ENCODE measurements around the gene UBALD1.
"Not testable (repeated sequence)": the region's sequence is repeated elsewhere in the genome, so short reads cannot be mapped to it uniquely, and the experiment has no call there.

The UBALD1 gene

GRCh38 chr16:4591706-4592470 lies 22.8 kb downstream of the UBALD1 start:
- no peak for DNase-seq

GRCh38 chr16:4591191-4591590 lies 23.5 kb downstream of the UBALD1 start:
- DNase-seq: no peak

GRCh38 chr16:4588961-4589360 lies 25.7 kb downstream of the UBALD1 start:
- DNase-seq: no peak

GRCh38 chr16:4588386-4588785 lies 26.3 kb downstream of the UBALD1 start:
- DNase-seq: no peak

GRCh38 chr16:4586291-4586690 lies 28.4 kb downstream of the UBALD1 start:
- no peak for DNase-seq

- no peak for DNase-seq
These were observed 30.8 kb downstream of the UBALD1 start for GRCh38 chr16:4583906-4584305.

GRCh38 chr16:4580250-4580649 lies 34.4 kb downstream of the UBALD1 start:
- no peak for DNase-seq

- no peak for DNase-seq
These were observed 35.6 kb downstream of the UBALD1 start for GRCh38 chr16:4578961-4579530.

- no peak for DNase-seq
These were observed 38.7 kb downstream of the UBALD1 start for GRCh38 chr16:4576008-4576407.

GRCh38 chr16:4574919-4575705 lies 39.6 kb downstream of the UBALD1 start:
- DNase-seq: no peak

GRCh38 chr16:4573926-4574325 lies 40.8 kb downstream of the UBALD1 start:
- DNase-seq: not testable (repeated sequence)

- DNase-seq: no peak
These were observed 42.0 kb downstream of the UBALD1 start for GRCh38 chr16:4572715-4573114.

- DNase-seq: no peak
These were observed 43.9 kb downstream of the UBALD1 start for GRCh38 chr16:4570688-4571321.

GRCh38 chr16:4570086-4570485 lies 44.6 kb downstream of the UBALD1 start:
- DNase-seq: no peak

- DNase-seq: peak; percentile 6
These were observed 48.5 kb downstream of the UBALD1 start for GRCh38 chr16:4566144-4566543.

- no peak for DNase-seq
These were observed 49.9 kb downstream of the UBALD1 start for GRCh38 chr16:4564661-4565267.

- no peak for DNase-seq
These were observed 53.1 kb downstream of the UBALD1 start for GRCh38 chr16:4561596-4561995.
